NT2/D1 (cell line): ENCODE results near the gene AGMAT.

ENCODE experiments used
- SUZ12 ChIP-seq: IDR thresholded peaks from 2 replicates; pipeline ENCODE4 v1.6.1; 2011; ENCODE audit not compliant: insufficient read length, insufficient read depth; ENCODE audit errors: extremely low read depth
- YY1 ChIP-seq: IDR thresholded peaks from 2 replicates; pipeline ENCODE4 v1.6.1; 2011; ENCODE audit not compliant: insufficient read length, insufficient read depth
- ZNF274 ChIP-seq: IDR thresholded peaks from 2 replicates; pipeline ENCODE4 v1.6.1; 2011; ENCODE audit warnings: mild to moderate bottlenecking, low read depth, low read length

GRCh38 chr1:15526021-15526489 lies 58.8 kb downstream of the AGMAT start:
- no peak for TF ChIP-seq YY1
- no peak for TF ChIP-seq ZNF274
- no peak for TF ChIP-seq SUZ12
